Measurements from ENCODE around the gene LTBP1.
A peak's percentile ranks its signal among the peaks of the same experiment; 100 is the strongest.
"Not testable (repeated sequence)": the region's sequence is repeated elsewhere in the genome, so short reads cannot be mapped to it uniquely, and the experiment has no call there.

The LTBP1 gene

GRCh38 chr2:33441235-33441810, 494.6 kb downstream of the LTBP1 start:
- no peaks in the 10 kb centered on the region for H3K27me3 ChIP-seq (replicated peaks; ENCODE audit: control insufficient read depth, insufficient read depth, low read length)
- TF ChIP-seq CTCF (IDR thresholded peaks at IDR 0.05; ENCODE audit: insufficient read depth, low read length, poor library complexity, severe bottlenecking): peak; percentile 78
- no peak for DNase-seq (ENCODE audit: extremely low read depth, insufficient read length)
- no peak overlapping the region for H3K4me3 ChIP-seq (replicated peaks; ENCODE audit: low read depth, low read length)
- H3K36me3 ChIP-seq (ENCODE audit: control insufficient read depth, insufficient read depth, low read length): no peaks in the 10 kb centered on the region

- H3K4me3 ChIP-seq (replicated peaks; ENCODE audit: low read depth, low read length); H3K27me3 ChIP-seq (replicated peaks; ENCODE audit: control insufficient read depth, insufficient read depth, low read length); H3K36me3 ChIP-seq (ENCODE audit: control insufficient read depth, insufficient read depth, low read length); DNase-seq (ENCODE audit: extremely low read depth, insufficient read length): not testable (repeated sequence)
These were observed 495.3 kb downstream of the LTBP1 start for GRCh38 chr2:33442052-33442451.

GRCh38 chr2:33442528-33443079, 495.9 kb downstream of the LTBP1 start:
- no peak for DNase-seq (ENCODE audit: extremely low read depth, insufficient read length)
- H3K36me3 ChIP-seq (ENCODE audit: control insufficient read depth, insufficient read depth, low read length): no peaks in the 10 kb centered on the region
- TF ChIP-seq CTCF (IDR thresholded peaks at IDR 0.05; ENCODE audit: insufficient read depth, low read length, poor library complexity, severe bottlenecking): no peak
- H3K27me3 ChIP-seq (replicated peaks; ENCODE audit: control insufficient read depth, insufficient read depth, low read length): no peaks in the 10 kb centered on the region
- H3K4me3 ChIP-seq (replicated peaks; ENCODE audit: low read depth, low read length): no peak overlapping the region

GRCh38 chr2:33443274-33443829, 496.6 kb downstream of the LTBP1 start:
- Histone ChIP-seq H3K36me3 (ENCODE audit: control insufficient read depth, insufficient read depth, low read length) (no peaks in the 10 kb centered on the region), H3K4me3 (replicated peaks; ENCODE audit: low read depth, low read length) (no peak overlapping the region), H3K27me3 (replicated peaks; ENCODE audit: control insufficient read depth, insufficient read depth, low read length) (no peaks in the 10 kb centered on the region)
- no peak for TF ChIP-seq CTCF (IDR thresholded peaks at IDR 0.05; ENCODE audit: insufficient read depth, low read length, poor library complexity, severe bottlenecking)
- DNase-seq (ENCODE audit: extremely low read depth, insufficient read length): no peak

- H3K27me3 ChIP-seq (replicated peaks; ENCODE audit: control insufficient read depth, insufficient read depth, low read length): no peaks in the 10 kb centered on the region
- DNase-seq (ENCODE audit: extremely low read depth, insufficient read length): no peak
These were observed 498.2 kb downstream of the LTBP1 start for GRCh38 chr2:33444967-33445366.

More at GRCh38 chr2:33444967-33445366, 498.2 kb downstream of the LTBP1 start:
- Histone ChIP-seq H3K4me3 (replicated peaks; ENCODE audit: low read depth, low read length) (no peak overlapping the region), H3K36me3 (ENCODE audit: control insufficient read depth, insufficient read depth, low read length) (no peaks in the 10 kb centered on the region)
- no peak for TF ChIP-seq CTCF (IDR thresholded peaks at IDR 0.05; ENCODE audit: insufficient read depth, low read length, poor library complexity, severe bottlenecking)

Measured in GM06990 (cell line).